Muscle of leg (tissue), 11 donors: Measurements from ENCODE around the gene C9orf50. TPM values are rescaled to one million over a fixed set of nuclear protein-coding genes. Genes with fewer than 3 reads are reported as not detected.

ENCODE experiments used
- DNase-seq: peaks from one replicate; pipeline ENCODE4 v3.0.0; 2013
- H3K27ac ChIP-seq: one replicate; pipeline ENCODE4 v1.5.1; 2013; ENCODE audit warnings: mild to moderate bottlenecking, low read length, control low read depth
- H3K27me3 ChIP-seq: one replicate; pipeline ENCODE4 v1.6.1; 2013; ENCODE audit warnings: low read length; ENCODE audit not compliant: control insufficient read depth, insufficient read depth
- H3K36me3 ChIP-seq: one replicate; pipeline ENCODE4 v1.6.1; 2013; ENCODE audit warnings: low read length; ENCODE audit not compliant: control insufficient read depth, insufficient read depth
- H3K4me1 ChIP-seq: one replicate; pipeline ENCODE4 v1.6.1; 2013; ENCODE audit warnings: low read length; ENCODE audit not compliant: control insufficient read depth, insufficient read depth
- H3K4me3 ChIP-seq: one replicate; pipeline ENCODE4 v1.5.1; 2013; ENCODE audit warnings: low read length, control low read depth
- H3K9me3 ChIP-seq: replicated peaks from 2 replicates; pipeline ENCODE4 v1.6.1; 2013; ENCODE audit warnings: low read depth, low read length; ENCODE audit not compliant: control insufficient read depth
- WGBS: methylation state at CpG from one replicate; pipeline ENCODE4 v1.1.5; 2013; ENCODE audit warnings: missing lambda C conversion rate; ENCODE audit not compliant: insufficient coverage; 5-methylcytosine and 5-hydroxymethylcytosine counted together
- polyA plus RNA-seq, 8 donors: library from polyadenylated mRNA; unstranded; fragments of 120-200 nt; gene quantifications; one replicate each; pipeline versions ENCODE4 v1.2.1 to v1.2.3, GENCODE V29; 2013; ENCODE audit warnings: inconsistent platforms in 1 of 8, low replicate concordance in 1 of 8; ENCODE audit not compliant: insufficient read length in 8 of 8, insufficient read depth in 1 of 8
- total RNA-seq: library from RNA; stranded (reverse); fragments of 120-200 nt; gene quantifications from one replicate; pipeline ENCODE4 v1.2.4, GENCODE V29; 2013

The C9orf50 gene
- total and polyA plus RNA-seq, 9 donors, result 0.15 to 0.26 (median 0.19) TPM; not detected in 5

DNA sequence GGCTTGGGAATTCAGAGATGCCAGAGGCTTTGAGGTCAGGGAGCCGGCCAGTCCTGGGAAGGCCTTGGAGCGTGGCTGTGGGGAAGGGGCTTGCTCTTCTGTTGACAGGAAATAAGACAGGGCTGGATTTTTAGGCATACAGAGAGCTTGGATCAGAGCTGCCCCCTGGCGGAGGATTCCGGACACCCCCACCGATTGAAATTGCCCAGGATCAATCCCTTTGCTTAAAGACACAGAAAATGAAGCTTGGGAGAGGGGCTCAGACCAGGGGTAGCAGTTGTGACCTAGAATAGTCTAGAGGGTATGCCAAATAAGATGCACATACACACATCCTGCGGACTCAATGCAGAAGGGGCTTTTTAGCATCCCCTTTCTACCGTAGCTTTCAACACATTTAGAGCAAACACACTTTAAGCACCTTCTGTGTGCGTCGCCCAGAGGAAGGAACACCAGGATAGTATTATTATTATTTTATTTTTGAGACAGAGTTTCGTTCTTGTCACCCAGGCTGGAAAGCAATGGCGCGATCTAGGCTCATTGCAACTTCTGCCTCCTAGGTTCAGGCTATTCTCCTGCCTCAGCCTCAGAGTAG is 3.4 kb upstream of the C9orf50 start:
- Histone ChIP-seq H3K4me3 (no peak overlapping the region), H3K27me3 (peaks cover 23% of the 10 kb centered on the region), H3K27ac (no peak overlapping the region), H3K4me1 (peaks cover 42% of the 10 kb centered on the region), H3K9me3 (no peaks in the 10 kb centered on the region), H3K36me3 (no peaks in the 10 kb centered on the region)
- DNase-seq, result no peak
- 60% methylated on average over 2 of the region's 12 CpGs for WGBS

DNA sequence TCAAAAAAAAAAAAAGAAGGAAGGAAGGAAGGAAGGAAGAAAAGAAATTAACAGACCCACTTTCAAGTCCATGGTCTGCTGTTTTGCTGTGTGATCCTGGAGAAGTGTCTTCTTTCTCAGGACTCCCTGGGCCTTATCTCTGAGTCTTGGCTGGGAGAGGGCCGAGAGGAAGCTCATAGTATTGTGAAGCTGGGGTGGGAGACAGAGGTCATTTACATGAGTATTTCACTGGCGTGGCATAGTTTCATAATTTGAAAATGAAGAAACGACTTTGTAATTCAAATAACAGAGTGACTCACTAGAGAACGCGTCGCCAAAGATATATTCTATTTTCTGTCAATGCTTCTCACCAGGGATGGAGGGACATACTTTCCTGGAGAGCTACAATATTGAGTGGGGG is 2.4 kb upstream of the C9orf50 start:
- peaks cover 37% of the 10 kb centered on the region for H3K4me1 ChIP-seq
- peaks cover 24% of the 10 kb centered on the region for H3K27me3 ChIP-seq
- WGBS, result 86% methylated on average over 2 of the region's 6 CpGs
- H3K4me3 ChIP-seq, result no peak overlapping the region
- no peak for DNase-seq
- no peak overlapping the region for H3K27ac ChIP-seq
- no peaks in the 10 kb centered on the region for H3K9me3 ChIP-seq
- no peaks in the 10 kb centered on the region for H3K36me3 ChIP-seq

DNA sequence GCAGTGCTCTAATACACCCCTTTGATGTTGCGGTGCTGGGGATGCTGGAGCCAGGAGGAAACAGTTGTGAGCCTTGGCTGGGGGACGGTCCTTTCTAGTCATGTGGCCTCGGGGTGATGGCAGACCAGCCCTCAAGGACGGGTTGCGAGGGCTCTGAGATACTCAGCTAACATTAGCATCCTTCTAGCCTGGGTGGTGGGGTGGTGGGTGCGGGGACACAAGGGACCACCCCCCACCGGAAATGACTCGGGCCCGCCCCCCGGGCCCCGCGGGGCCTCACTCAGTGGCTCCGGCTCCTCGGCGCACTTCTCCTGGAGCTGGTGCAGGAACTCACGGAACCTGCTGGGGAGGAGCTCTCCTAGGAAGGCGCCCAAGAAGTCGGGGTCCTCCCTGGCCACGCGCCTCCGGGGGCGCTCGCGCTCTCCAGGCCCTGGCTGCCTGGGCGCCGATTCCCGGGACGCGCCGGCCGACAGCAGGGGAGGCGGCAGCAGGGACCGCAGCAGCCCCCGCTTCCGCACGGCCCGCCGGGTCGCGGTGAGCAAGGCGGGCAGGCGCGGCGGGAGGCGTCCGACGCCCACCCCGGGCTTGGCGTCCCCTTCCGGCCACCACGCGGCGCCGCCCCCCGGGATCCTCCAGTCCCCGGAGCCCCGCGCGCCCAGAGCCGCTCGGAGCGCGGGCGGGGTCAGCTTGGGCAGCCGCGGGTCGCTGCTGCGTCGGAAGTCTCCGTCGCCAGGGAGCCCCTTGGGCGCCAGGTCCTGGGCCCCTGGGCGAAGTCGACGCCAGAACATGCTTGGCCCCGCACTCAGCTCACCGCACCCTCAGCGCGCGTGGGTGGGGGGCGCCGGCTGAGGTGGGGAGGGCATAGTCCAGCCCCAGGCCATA is 873 bp downstream of the C9orf50 start:
- Histone ChIP-seq H3K4me3 (peak overlapping the region; percentile 45), H3K27ac (no peak overlapping the region), H3K4me1 (peaks cover 13% of the 10 kb centered on the region), H3K9me3 (no peaks in the 10 kb centered on the region), H3K36me3 (no peaks in the 10 kb centered on the region), H3K27me3 (peaks cover 24% of the 10 kb centered on the region)
- no peak for DNase-seq
- WGBS, result under 1% methylated on average over 75 of the region's 82 CpGs

DNA sequence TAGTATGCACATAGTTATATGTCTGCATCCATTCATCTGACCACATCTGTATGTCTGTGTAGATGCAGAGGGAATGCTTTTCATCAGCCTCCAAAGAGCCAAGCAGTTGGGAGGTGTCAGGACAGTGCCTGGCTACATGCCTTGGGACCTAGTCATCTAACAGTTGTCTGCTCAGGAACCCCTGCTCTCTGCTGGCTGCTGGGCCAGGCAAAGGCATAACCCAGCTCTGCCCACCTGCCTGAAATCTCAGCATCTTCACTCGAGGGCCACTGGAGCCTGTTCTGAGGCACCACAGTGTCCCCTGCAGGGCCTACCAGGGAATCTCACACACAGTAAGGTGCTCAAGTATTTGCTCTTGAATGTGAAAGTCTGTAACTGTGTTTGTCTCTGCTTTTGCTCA is 3.7 kb downstream of the C9orf50 start:
- peaks cover 28% of the 10 kb centered on the region for H3K4me1 ChIP-seq
- no peaks in the 10 kb centered on the region for H3K36me3 ChIP-seq
- H3K27ac ChIP-seq, result no peak overlapping the region
- peaks cover 24% of the 10 kb centered on the region for H3K27me3 ChIP-seq
- H3K4me3 ChIP-seq, result no peak overlapping the region
- no CpG with 5 or more reads among the region's 1 CpG for WGBS
- H3K9me3 ChIP-seq, result no peaks in the 10 kb centered on the region
- no peak for DNase-seq

DNA sequence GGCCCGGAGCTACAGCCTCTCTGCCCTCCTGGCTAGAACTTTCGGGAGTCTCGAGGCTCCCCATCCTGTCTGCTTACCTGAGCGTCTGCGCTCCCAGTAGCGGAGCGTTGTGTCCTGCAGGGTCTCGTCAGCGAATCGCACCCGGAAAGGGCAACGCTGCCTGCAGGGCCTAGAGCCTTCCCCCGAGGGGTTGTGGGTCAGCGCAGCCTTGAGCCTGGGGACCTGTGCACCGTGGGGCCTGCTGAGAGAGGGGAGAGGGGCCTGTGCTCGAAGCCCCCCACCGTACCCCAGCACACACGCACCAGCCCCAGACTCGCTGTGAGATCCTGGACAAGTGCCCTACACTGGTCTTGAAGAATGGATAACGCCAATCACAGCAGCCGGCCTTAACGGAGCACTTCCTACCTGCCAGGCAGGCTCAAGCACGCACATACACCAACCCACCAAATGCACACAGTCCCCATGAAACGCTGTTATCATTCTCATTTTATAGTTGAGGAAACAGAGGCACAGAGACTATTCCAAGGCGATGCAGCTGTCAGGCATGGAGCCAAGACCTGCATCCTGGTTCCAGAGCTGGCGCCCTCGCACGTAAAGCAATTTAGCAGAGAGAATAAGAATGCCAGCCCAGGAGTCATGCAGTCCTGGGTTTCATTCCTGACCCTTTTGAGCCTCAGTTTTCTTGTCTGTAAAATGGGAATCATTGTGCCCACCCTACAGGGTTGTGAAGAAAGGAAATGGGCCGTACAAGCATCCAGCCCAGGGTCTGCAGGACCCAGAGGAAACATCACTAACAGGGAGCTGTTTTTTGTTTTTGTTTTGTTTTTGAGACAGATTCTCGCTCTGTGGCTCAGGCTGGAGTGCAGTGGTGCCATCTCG is 5.3 kb downstream of the C9orf50 start:
- H3K36me3 ChIP-seq, result no peaks in the 10 kb centered on the region
- peaks cover 32% of the 10 kb centered on the region for H3K4me1 ChIP-seq
- WGBS, result 72% methylated on average over 26 of the region's 31 CpGs
- H3K27ac ChIP-seq, result no peak overlapping the region
- DNase-seq, result no peak
- no peaks in the 10 kb centered on the region for H3K9me3 ChIP-seq
- H3K27me3 ChIP-seq, result peaks cover 11% of the 10 kb centered on the region
- no peak overlapping the region for H3K4me3 ChIP-seq

DNA sequence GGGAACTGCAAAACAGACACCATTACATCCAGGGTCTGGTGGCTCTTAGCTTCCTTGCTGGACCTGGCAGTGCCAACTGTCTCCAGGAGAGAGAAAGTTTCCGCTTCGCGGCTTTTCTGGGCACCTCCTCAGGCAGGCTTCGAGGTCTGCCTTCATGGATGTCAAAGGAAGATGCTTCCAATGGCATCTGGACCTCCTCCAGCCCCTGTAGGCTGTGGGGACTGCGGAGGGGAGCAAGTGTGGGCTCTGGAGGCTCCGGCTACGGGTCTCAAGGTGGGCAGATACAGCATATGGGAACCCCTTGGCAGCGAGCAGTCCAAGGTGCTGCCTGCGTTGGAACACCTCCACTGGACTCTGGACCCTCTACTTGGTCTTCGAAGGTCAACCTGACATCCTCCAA is 6.0 kb downstream of the C9orf50 start:
- Histone ChIP-seq H3K27ac (no peak overlapping the region), H3K27me3 (peaks cover 7% of the 10 kb centered on the region), H3K4me1 (peaks cover 30% of the 10 kb centered on the region), H3K36me3 (no peaks in the 10 kb centered on the region), H3K9me3 (no peaks in the 10 kb centered on the region), H3K4me3 (no peak overlapping the region)
- 89% methylated on average over 6 of the region's 10 CpGs for WGBS
- DNase-seq, result no peak

DNA sequence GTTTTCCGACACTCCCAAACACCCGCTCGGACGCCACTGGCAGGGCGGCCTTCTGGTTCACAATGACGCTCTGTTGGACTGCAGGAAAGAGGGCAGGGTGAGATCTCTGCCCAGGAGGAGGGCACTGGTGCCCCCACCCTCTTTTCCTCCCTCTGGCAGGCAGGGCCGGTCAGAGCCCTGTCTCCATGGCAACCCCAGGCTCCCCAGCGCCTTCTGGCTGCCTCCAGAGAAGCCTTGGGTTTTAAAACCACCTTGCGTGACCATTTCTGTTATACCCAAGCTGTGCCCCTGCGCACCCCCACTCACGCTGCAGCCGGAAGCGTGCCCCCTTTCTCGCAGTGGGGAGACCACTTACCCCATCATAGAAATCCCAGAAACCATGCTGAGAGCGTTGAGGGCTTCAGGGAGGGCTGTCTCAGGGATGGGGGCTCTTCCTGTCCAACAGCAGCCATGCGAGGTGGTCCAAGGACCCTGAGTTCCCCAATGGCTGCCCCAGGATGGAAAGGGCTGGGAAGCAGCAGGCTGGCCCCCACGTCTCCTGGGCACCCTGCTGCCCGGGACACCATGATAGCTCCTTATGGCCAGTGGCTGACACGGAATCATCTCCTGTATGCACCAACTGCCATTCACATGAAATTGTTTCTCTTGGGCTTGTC is 7.3 kb downstream of the C9orf50 start:
- H3K36me3 ChIP-seq, result no peaks in the 10 kb centered on the region
- H3K4me3 ChIP-seq, result no peak overlapping the region
- H3K4me1 ChIP-seq, result peaks cover 35% of the 10 kb centered on the region
- no peak overlapping the region for H3K27ac ChIP-seq
- DNase-seq, result no peak
- no peaks in the 10 kb centered on the region for H3K9me3 ChIP-seq
- H3K27me3 ChIP-seq, result no peaks in the 10 kb centered on the region
- 53% methylated on average over 7 of the region's 19 CpGs for WGBS

DNA sequence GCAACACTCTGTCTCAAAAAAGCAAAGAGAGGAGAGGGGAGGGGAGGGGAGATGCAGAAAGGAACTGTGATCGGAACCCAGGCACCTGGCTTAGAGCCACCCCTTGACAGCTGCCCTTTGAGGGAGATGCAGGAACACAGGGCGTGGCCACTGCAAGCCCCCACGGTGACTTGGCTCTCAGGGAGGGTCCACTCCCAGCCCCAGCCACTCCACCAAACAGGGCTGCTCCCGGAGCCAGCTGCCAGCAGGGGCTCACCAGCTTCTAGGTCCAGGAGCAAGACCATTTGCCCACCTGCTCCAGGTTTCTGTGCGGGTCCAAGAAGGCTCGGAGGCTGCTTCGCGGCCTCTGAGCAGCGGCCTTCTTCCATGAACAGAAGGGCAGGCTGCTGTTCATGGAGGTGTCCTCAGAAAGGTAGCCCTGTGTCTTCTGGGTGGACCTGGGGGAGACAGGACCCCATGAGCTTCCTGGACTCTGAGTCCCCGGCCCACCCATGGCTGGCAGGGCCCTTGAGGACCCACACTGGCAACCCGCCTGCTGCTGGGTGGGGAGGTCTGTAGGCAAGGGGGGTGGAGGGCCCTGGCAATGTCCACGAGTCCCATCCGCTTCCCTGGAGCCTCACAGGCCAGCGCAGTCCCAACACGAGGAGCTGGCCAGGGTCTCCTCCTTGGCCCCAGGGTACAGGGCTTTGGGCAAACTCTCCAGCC is 7.9 kb downstream of the C9orf50 start:
- 69% methylated on average over 11 of the region's 15 CpGs for WGBS
- Histone ChIP-seq H3K9me3 (no peaks in the 10 kb centered on the region), H3K36me3 (no peaks in the 10 kb centered on the region), H3K27me3 (no peaks in the 10 kb centered on the region), H3K4me3 (no peak overlapping the region), H3K4me1 (peaks cover 41% of the 10 kb centered on the region), H3K27ac (no peak overlapping the region)
- no peak for DNase-seq

DNA sequence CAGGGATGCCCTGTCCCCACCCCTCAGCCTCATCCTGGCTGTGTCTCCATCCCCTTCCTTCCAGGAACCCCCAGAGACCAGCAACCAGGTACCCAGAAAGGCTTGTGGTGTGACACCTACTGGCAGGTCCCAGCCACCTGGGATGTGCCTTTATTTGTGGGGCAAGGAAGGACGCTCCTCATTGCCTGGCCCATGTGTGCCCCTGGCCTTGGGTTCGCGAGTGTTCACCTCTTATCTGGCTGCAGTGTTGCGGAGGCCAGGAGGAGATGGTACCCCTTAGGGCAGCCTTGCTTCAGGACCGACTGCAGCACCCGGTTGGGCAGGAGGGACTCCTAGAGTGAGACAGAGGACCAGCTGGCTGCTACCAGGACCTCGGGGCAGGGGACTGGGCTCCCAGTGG is 8.8 kb downstream of the C9orf50 start:
- 71% methylated on average over 7 of the region's 7 CpGs for WGBS
- no peak for DNase-seq

More for the DNA sequence above, 8.8 kb downstream of the C9orf50 start:
- no peak overlapping the region for H3K4me3 ChIP-seq
- no peaks in the 10 kb centered on the region for H3K36me3 ChIP-seq
- H3K4me1 ChIP-seq, result peaks cover 50% of the 10 kb centered on the region
- no peaks in the 10 kb centered on the region for H3K9me3 ChIP-seq
- H3K27ac ChIP-seq, result no peak overlapping the region
- H3K27me3 ChIP-seq, result no peaks in the 10 kb centered on the region
